K562 (cell line): ENCODE data around the gene LAMTOR4. TPM values are rescaled to one million over a fixed set of nuclear protein-coding genes. Genes with fewer than 3 reads are reported as not detected.

ENCODE experiments used
- ATAC-seq: fragments of 200-7000 bp; cut with Tn5 transposase; 3 replicates; pipeline ENCODE4 v1.9.1; 2020; ENCODE audit warnings: moderate library complexity
- BruUV-seq: library from RNA; stranded (reverse); fragments of 400-500 nt; replicated peaks from 2 replicates; lab custom pipeline; 2021; lab: Mats Ljungman, UMichigan
- CTCF ChIA-PET: fragments of 300-600 bp; formaldehyde crosslinking; extraction: SDS; loops from one replicate; lab custom pipeline; 2021; ENCODE audit warnings: low intra/inter-chr PET ratio; lab: Yijun Ruan, JAX
- POLR2A ChIA-PET: fragments of 300-600, 350-650 bp; sonication (Branson Sonifier 250); formaldehyde crosslinking; extraction: SDS; loops from one replicate; lab custom pipeline; 2021; ENCODE audit warnings: antibody characterized with exemption, inconsistent platforms; lab: Yijun Ruan, JAX
- DNase-seq, 4 experiments: peaks; one replicate each; pipeline versions ENCODE4 v3.0.0 to v3.0.0-alpha.2; 2011 to 2018; ENCODE audit warnings: low spot score in 3 of 4, mixed read lengths in 3 of 4; ENCODE audit errors: extremely low read depth in 1 of 4
- FAIRE-seq: peaks from 2 replicates; lab custom pipeline; 2011; peaks lifted over from hg19 to GRCh38; lab: Jason Lieb, UNC
- H2AFZ ChIP-seq: 2 replicates; pipeline ENCODE4 v1.6.0; 2011; ENCODE audit warnings: low read depth, low read length, control low read depth, inconsistent platforms
- H3K27ac ChIP-seq: fragments of 200-600 bp; 3 replicates; pipeline ENCODE4 v1.8.0; 2011; ENCODE audit warnings: low read depth, mild to moderate bottlenecking, control low read depth, inconsistent platforms, low read length, moderate library complexity, mixed read lengths; ENCODE audit errors: extremely low read depth
- H3K27me3 ChIP-seq, 2 experiments: fragments of 300-600 bp in 1 of 2; 2 replicates in 1 of 2; 3 replicates in 1 of 2; pipeline versions ENCODE4 v1.6.0 to v1.8.0; 2011; ENCODE audit warnings: inconsistent platforms in 2 of 2, low read length in 2 of 2, mild to moderate bottlenecking in 1 of 2, mixed read lengths in 1 of 2, moderate library complexity in 1 of 2; ENCODE audit not compliant: control insufficient read depth in 2 of 2, insufficient read depth in 2 of 2
- H3K36me3 ChIP-seq: fragments of 300-600 bp; 3 replicates; pipeline ENCODE4 v1.8.0; 2011; ENCODE audit warnings: mild to moderate bottlenecking, low read length, inconsistent platforms; ENCODE audit not compliant: control insufficient read depth, insufficient read depth
- H3K4me1 ChIP-seq, 2 experiments: fragments of 200-600 bp in 1 of 2; replicated peaks in 1 of 2; 2 replicates in 1 of 2; 3 replicates in 1 of 2; pipeline versions ENCODE4 v1.5.1 to v1.8.0; 2011; ENCODE audit warnings: inconsistent platforms in 2 of 2, low read length in 2 of 2, mild to moderate bottlenecking in 1 of 2, mixed read lengths in 1 of 2, moderate library complexity in 1 of 2; ENCODE audit not compliant: control insufficient read depth in 2 of 2, insufficient read depth in 2 of 2
- H3K4me2 ChIP-seq: 2 replicates; pipeline ENCODE4 v1.6.1; 2011; ENCODE audit warnings: low read length, control low read depth, inconsistent platforms, mixed read lengths; ENCODE audit not compliant: insufficient read depth
- H3K4me3 ChIP-seq: fragments of 200-600 bp; sonication (generic), shearing (Covaris generic); 2 replicates; pipeline ENCODE4 v1.5.1; 2016; ENCODE audit warnings: control low read depth, inconsistent platforms
- H3K79me2 ChIP-seq: fragments of 200-600 bp; 3 replicates; pipeline ENCODE4 v1.8.0; 2011; ENCODE audit warnings: low read length, inconsistent platforms; ENCODE audit not compliant: control insufficient read depth, insufficient read depth
- H3K9ac ChIP-seq, 2 experiments: 2 replicates each; pipeline versions ENCODE4 v1.6.0 to v1.6.1; 2011; ENCODE audit warnings: low read depth in 2 of 2, low read length in 2 of 2, control low read depth in 1 of 2, inconsistent platforms in 1 of 2, mild to moderate bottlenecking in 1 of 2, mixed read lengths in 1 of 2; ENCODE audit not compliant: insufficient read depth in 1 of 2
- H3K9me1 ChIP-seq: one replicate; pipeline ENCODE4 v1.6.0; 2011; ENCODE audit warnings: inconsistent platforms, mild to moderate bottlenecking, low read length, moderate library complexity; ENCODE audit not compliant: control insufficient read depth, insufficient read depth
- H3K9me3 ChIP-seq: replicated peaks from 2 replicates; pipeline ENCODE4 v1.5.1; 2011; ENCODE audit warnings: low read depth, low read length, inconsistent platforms; ENCODE audit not compliant: control insufficient read depth, insufficient read depth
- H4K20me1 ChIP-seq: replicated peaks from 2 replicates; pipeline ENCODE4 v1.6.1; 2011; ENCODE audit warnings: low read length, inconsistent platforms, mixed read lengths; ENCODE audit not compliant: control insufficient read depth, insufficient read depth
- RBFOX2 ChIP-seq: fragments of 200-400 bp; formaldehyde crosslinking; IDR thresholded peaks from 2 replicates; pipeline ENCODE4 v1.6.1; 2017; ENCODE audit warnings: low read depth, mild to moderate bottlenecking, low read length, moderate library complexity
- ZFP91 ChIP-seq: sonication (generic); formaldehyde crosslinking; IDR thresholded peaks from 2 replicates; pipeline ENCODE4 v1.8.0; 2022; ENCODE audit warnings: mild to moderate bottlenecking, missing genetic modification reagents
- WGBS: fragments of 100-300 bp; shearing (Covaris generic); methylation state at CpG from one replicate; pipeline ENCODE4 v1.1.6; 2016; ENCODE audit warnings: low coverage, mixed read lengths; ENCODE audit not compliant: insufficient coverage; ENCODE audit errors: missing lambda C conversion rate; 5-methylcytosine and 5-hydroxymethylcytosine counted together
- in situ Hi-C: fragments of 300-500 bp; cut with MboI; formaldehyde crosslinking; loops from 4 replicates; pipeline ENCODE4 v1.15.0; 2018; ENCODE audit warnings: inconsistent platforms, mixed read lengths
- intact Hi-C: fragments of 100-400 bp; cut with micrococcal nuclease; formaldehyde crosslinking; loops from 2 replicates; pipeline ENCODE4 v1.14.2; 2022
- polyA plus RNA-seq, 8 experiments: library from polyadenylated mRNA; depleted of rRNA in 4 of 8; stranded (reverse) in 5 of 8; unstranded in 3 of 8; fragments of >200 nt; fragmentation: Nextera tagmentation in 2 of 8; fragmentation: Illumina TruSeq in 1 of 8; extraction: Ambion mirVana in 2 of 8; extraction: Trizol in 1 of 8; gene quantifications; 2 replicates each; pipeline versions ENCODE4 v1.2.1 to v1.2.3, GENCODE V29; 2011 to 2014; ENCODE audit warnings: inconsistent platforms in 1 of 8, missing spikeins in 1 of 8
- total RNA-seq, 7 experiments: library from RNA; depleted of rRNA in 6 of 7; stranded (reverse); fragments of >200 nt in 6 of 7; fragmentation: Illumina TruSeq in 2 of 7; extraction: Trizol in 2 of 7; gene quantifications; 2 replicates each; pipeline versions ENCODE4 v1.2.1 to v1.2.3, GENCODE V29; 2011 to 2021; ENCODE audit warnings: low replicate concordance in 1 of 7

LAMTOR4 gene
- total and polyA plus RNA-seq, 9 of the 15 experiments (the other 6 are each of a cell fraction or from before 2014, with no cell fraction given), result 79.6 to 314 (median 195) TPM

- no TSS peak for BruUV-seq
- Histone ChIP-seq H4K20me1 (peaks cover 38% of the 10 kb centered on the region), H3K4me2 (peak overlapping the region; percentile 92), H3K27me3 (no peaks in the 10 kb centered on the region), H2AFZ (no peak overlapping the region), H3K4me1 (peaks cover 9 to 41% of the 10 kb centered on the region in 2 experiments; a peak in 4 of 5 replicates), H3K4me3 (peak overlapping the region; percentile 98), H3K27ac (peak overlapping the region; percentile 100; the same call in 2 of the 3 replicates), H3K9me3 (no peaks in the 10 kb centered on the region), H3K36me3 (peaks cover 73% of the 10 kb centered on the region), H3K79me2 (peaks cover 60% of the 10 kb centered on the region), H3K9me1 (peaks cover 3% of the 10 kb centered on the region), H3K9ac (peak overlapping the region; percentile 74 to 99)
- intact Hi-C loops (no loop called here), in situ Hi-C loops (no loop called here)
- DNase-seq, result no peak
- TF ChIP-seq ZFP91 (CRISPR knock-in tag) (no peak), RBFOX2 (peak; percentile 59; the same call in 1 of the 2 replicates)
- POLR2A ChIA-PET, result interaction anchor here (0.6 to 4.6 kb wide), 5 partner anchors 9 to 86 kb away, joined by 4 to 115 read pairs (median 4); partner anchors contain the start of genes COPS6 and MBLAC1
- ATAC-seq, result no peak
- WGBS, result 94% methylated on average over 12 of the region's 12 CpGs
- no peak for FAIRE-seq
- CTCF ChIA-PET, result no interaction called here
Observed at GRCh38 chr7:100099452-100099851, 49.3 kb upstream of the LAMTOR4 start.
